ENCODE measurements around the gene MPO.

MPO gene

GRCh38 chr17:58278661-58279015 is 2.1 kb downstream of the MPO start:
- no peak for DNase-seq

GRCh38 chr17:58277802-58278595 is 2.7 kb downstream of the MPO start:
- no peak for DNase-seq

GRCh38 chr17:58277107-58277801 is 3.5 kb downstream of the MPO start:
- DNase-seq, result no peak

GRCh38 chr17:58276423-58276822 is 4.3 kb downstream of the MPO start:
- no peak for DNase-seq

- DNase-seq, result no peak
Observed at GRCh38 chr17:58275417-58275816, 5.3 kb downstream of the MPO start.

GRCh38 chr17:58273453-58274104 is 7.2 kb downstream of the MPO start:
- no peak for DNase-seq

GRCh38 chr17:58272367-58273280 is 8.1 kb downstream of the MPO start:
- no peak for DNase-seq

GRCh38 chr17:58271216-58271931 is 9.4 kb downstream of the MPO start:
- no peak for DNase-seq

GRCh38 chr17:58270476-58271215 is 10.1 kb downstream of the MPO start:
- no peak for DNase-seq

- no peak for DNase-seq
Observed at GRCh38 chr17:58269557-58270291, 11.0 kb downstream of the MPO start.

- DNase-seq, result no peak
Observed at GRCh38 chr17:58268774-58269556, 11.8 kb downstream of the MPO start.

- no peak for DNase-seq
Observed at GRCh38 chr17:58268326-58268725, 12.4 kb downstream of the MPO start.

GRCh38 chr17:58267347-58268324 is 13.1 kb downstream of the MPO start:
- no peak for DNase-seq

- DNase-seq, result no peak
Observed at GRCh38 chr17:58265902-58266875, 14.5 kb downstream of the MPO start.

GRCh38 chr17:58265271-58265670 is 15.5 kb downstream of the MPO start:
- DNase-seq, result no peak

- DNase-seq, result no peak
Observed at GRCh38 chr17:58264407-58265103, 16.2 kb downstream of the MPO start.

- DNase-seq, result no peak
Observed at GRCh38 chr17:58263773-58264172, 17.0 kb downstream of the MPO start.

Measured in NCI-H2227 treated with DMSO at 0.1 percent for 48 hours (cell line).